ENCODE measurements around the gene UBE2G2.

UBE2G2 gene

GRCh38 chr21:44734026-44734745, 67.4 kb downstream of the UBE2G2 start:
- peaks cover 7% of the 10 kb centered on the region for H3K27me3 ChIP-seq (ENCODE audit: insufficient read depth, insufficient read length)
- peaks cover 62% of the 10 kb centered on the region for H3K9me3 ChIP-seq (ENCODE audit: insufficient read depth, low read length)
- H3K36me3 ChIP-seq (ENCODE audit: insufficient read depth, insufficient read length, low read length): no peaks in the 10 kb centered on the region
- no peak for DNase-seq (ENCODE audit: low read depth, low spot score)
- H3K4me1 ChIP-seq (ENCODE audit: insufficient read depth, insufficient read length): peaks cover 3% of the 10 kb centered on the region
- H3K4me3 ChIP-seq (ENCODE audit: insufficient read length, low read depth): no peak overlapping the region
- no peak for TF ChIP-seq SUZ12 (IDR thresholded peaks at IDR 0.05; ENCODE audit: extremely low read depth, insufficient read depth, insufficient read length)
- no peak for TF ChIP-seq YY1 (IDR thresholded peaks at IDR 0.05; ENCODE audit: insufficient read depth, insufficient read length)
- TF ChIP-seq ZNF274 (IDR thresholded peaks at IDR 0.05; ENCODE audit: low read depth, low read length): no peak
- no peak overlapping the region for H3K9ac ChIP-seq (ENCODE audit: insufficient read length, low read depth)

- TF ChIP-seq YY1 (IDR thresholded peaks at IDR 0.05; ENCODE audit: insufficient read depth, insufficient read length) (no peak), SUZ12 (IDR thresholded peaks at IDR 0.05; ENCODE audit: extremely low read depth, insufficient read depth, insufficient read length) (no peak), ZNF274 (IDR thresholded peaks at IDR 0.05; ENCODE audit: low read depth, low read length) (no peak)
- no peak overlapping the region for H3K4me3 ChIP-seq (ENCODE audit: insufficient read length, low read depth)
- no peak overlapping the region for H3K9ac ChIP-seq (ENCODE audit: insufficient read length, low read depth)
- no peaks in the 10 kb centered on the region for H3K36me3 ChIP-seq (ENCODE audit: insufficient read depth, insufficient read length, low read length)
- peaks cover 49% of the 10 kb centered on the region for H3K9me3 ChIP-seq (ENCODE audit: insufficient read depth, low read length)
- peaks cover 7% of the 10 kb centered on the region for H3K27me3 ChIP-seq (ENCODE audit: insufficient read depth, insufficient read length)
- H3K4me1 ChIP-seq (ENCODE audit: insufficient read depth, insufficient read length): peaks cover 3% of the 10 kb centered on the region
- DNase-seq (ENCODE audit: low read depth, low spot score): no peak
Measured at GRCh38 chr21:44732956-44733355, 68.7 kb downstream of the UBE2G2 start.

GRCh38 chr21:44732263-44732662, 69.4 kb downstream of the UBE2G2 start:
- no peak overlapping the region for H3K9ac ChIP-seq (ENCODE audit: insufficient read length, low read depth)
- no peak overlapping the region for H3K4me3 ChIP-seq (ENCODE audit: insufficient read length, low read depth)
- peaks cover 42% of the 10 kb centered on the region for H3K9me3 ChIP-seq (ENCODE audit: insufficient read depth, low read length)
- H3K27me3 ChIP-seq (ENCODE audit: insufficient read depth, insufficient read length): peaks cover 12% of the 10 kb centered on the region
- no peaks in the 10 kb centered on the region for H3K36me3 ChIP-seq (ENCODE audit: insufficient read depth, insufficient read length, low read length)
- peaks cover 3% of the 10 kb centered on the region for H3K4me1 ChIP-seq (ENCODE audit: insufficient read depth, insufficient read length)
- DNase-seq (ENCODE audit: low read depth, low spot score): no peak
- TF ChIP-seq ZNF274 (IDR thresholded peaks at IDR 0.05; ENCODE audit: low read depth, low read length) (no peak), YY1 (IDR thresholded peaks at IDR 0.05; ENCODE audit: insufficient read depth, insufficient read length) (no peak), SUZ12 (IDR thresholded peaks at IDR 0.05; ENCODE audit: extremely low read depth, insufficient read depth, insufficient read length) (no peak)

- DNase-seq (ENCODE audit: low read depth, low spot score): no peak
- Histone ChIP-seq H3K9me3 (ENCODE audit: insufficient read depth, low read length) (peaks cover 30% of the 10 kb centered on the region; the same call in 1 of the 2 replicates), H3K36me3 (ENCODE audit: insufficient read depth, insufficient read length, low read length) (no peaks in the 10 kb centered on the region), H3K4me3 (ENCODE audit: insufficient read length, low read depth) (no peak overlapping the region), H3K4me1 (ENCODE audit: insufficient read depth, insufficient read length) (peaks cover 3% of the 10 kb centered on the region), H3K27me3 (ENCODE audit: insufficient read depth, insufficient read length) (peaks cover 23% of the 10 kb centered on the region), H3K9ac (ENCODE audit: insufficient read length, low read depth) (no peak overlapping the region)
- no peak for TF ChIP-seq ZNF274 (IDR thresholded peaks at IDR 0.05; ENCODE audit: low read depth, low read length)
- no peak for TF ChIP-seq YY1 (IDR thresholded peaks at IDR 0.05; ENCODE audit: insufficient read depth, insufficient read length)
- no peak for TF ChIP-seq SUZ12 (IDR thresholded peaks at IDR 0.05; ENCODE audit: extremely low read depth, insufficient read depth, insufficient read length)
Measured at GRCh38 chr21:44730951-44731579, 70.6 kb downstream of the UBE2G2 start.

GRCh38 chr21:44730028-44730395, 71.6 kb downstream of the UBE2G2 start:
- Histone ChIP-seq H3K4me3 (ENCODE audit: insufficient read length, low read depth) (no peak overlapping the region), H3K27me3 (ENCODE audit: insufficient read depth, insufficient read length) (peaks cover 33% of the 10 kb centered on the region), H3K9me3 (ENCODE audit: insufficient read depth, low read length) (peaks cover 20% of the 10 kb centered on the region; the same call in 1 of the 2 replicates), H3K9ac (ENCODE audit: insufficient read length, low read depth) (no peak overlapping the region), H3K36me3 (ENCODE audit: insufficient read depth, insufficient read length, low read length) (no peaks in the 10 kb centered on the region), H3K4me1 (ENCODE audit: insufficient read depth, insufficient read length) (peaks cover 3% of the 10 kb centered on the region)
- TF ChIP-seq SUZ12 (IDR thresholded peaks at IDR 0.05; ENCODE audit: extremely low read depth, insufficient read depth, insufficient read length) (no peak), ZNF274 (IDR thresholded peaks at IDR 0.05; ENCODE audit: low read depth, low read length) (no peak), YY1 (IDR thresholded peaks at IDR 0.05; ENCODE audit: insufficient read depth, insufficient read length) (no peak)
- no peak for DNase-seq (ENCODE audit: low read depth, low spot score)

- DNase-seq (ENCODE audit: low read depth, low spot score): no peak
- Histone ChIP-seq H3K9ac (ENCODE audit: insufficient read length, low read depth) (no peak overlapping the region), H3K36me3 (ENCODE audit: insufficient read depth, insufficient read length, low read length) (no peaks in the 10 kb centered on the region), H3K4me1 (ENCODE audit: insufficient read depth, insufficient read length) (peaks cover 3% of the 10 kb centered on the region), H3K9me3 (ENCODE audit: insufficient read depth, low read length) (peaks cover 15% of the 10 kb centered on the region; the same call in 1 of the 2 replicates), H3K27me3 (ENCODE audit: insufficient read depth, insufficient read length) (peaks cover 36% of the 10 kb centered on the region), H3K4me3 (ENCODE audit: insufficient read length, low read depth) (no peak overlapping the region)
- TF ChIP-seq SUZ12 (IDR thresholded peaks at IDR 0.05; ENCODE audit: extremely low read depth, insufficient read depth, insufficient read length) (no peak), ZNF274 (IDR thresholded peaks at IDR 0.05; ENCODE audit: low read depth, low read length) (no peak), YY1 (IDR thresholded peaks at IDR 0.05; ENCODE audit: insufficient read depth, insufficient read length) (no peak)
Measured at GRCh38 chr21:44729336-44730027, 72.1 kb downstream of the UBE2G2 start.

GRCh38 chr21:44728716-44729115, 72.9 kb downstream of the UBE2G2 start:
- H3K4me1 ChIP-seq (ENCODE audit: insufficient read depth, insufficient read length): peaks cover 3% of the 10 kb centered on the region
- no peak overlapping the region for H3K4me3 ChIP-seq (ENCODE audit: insufficient read length, low read depth)
- H3K9me3 ChIP-seq (ENCODE audit: insufficient read depth, low read length): peaks cover 8% of the 10 kb centered on the region; the same call in 1 of the 2 replicates
- DNase-seq (ENCODE audit: low read depth, low spot score): no peak
- no peaks in the 10 kb centered on the region for H3K36me3 ChIP-seq (ENCODE audit: insufficient read depth, insufficient read length, low read length)
- no peak for TF ChIP-seq SUZ12 (IDR thresholded peaks at IDR 0.05; ENCODE audit: extremely low read depth, insufficient read depth, insufficient read length)
- TF ChIP-seq ZNF274 (IDR thresholded peaks at IDR 0.05; ENCODE audit: low read depth, low read length): no peak
- no peak for TF ChIP-seq YY1 (IDR thresholded peaks at IDR 0.05; ENCODE audit: insufficient read depth, insufficient read length)
- peaks cover 44% of the 10 kb centered on the region for H3K27me3 ChIP-seq (ENCODE audit: insufficient read depth, insufficient read length)
- H3K9ac ChIP-seq (ENCODE audit: insufficient read length, low read depth): no peak overlapping the region

Measured in NT2/D1 (cell line).